ENCODE measurements around the gene MRPL34.

MRPL34 gene

DNA sequence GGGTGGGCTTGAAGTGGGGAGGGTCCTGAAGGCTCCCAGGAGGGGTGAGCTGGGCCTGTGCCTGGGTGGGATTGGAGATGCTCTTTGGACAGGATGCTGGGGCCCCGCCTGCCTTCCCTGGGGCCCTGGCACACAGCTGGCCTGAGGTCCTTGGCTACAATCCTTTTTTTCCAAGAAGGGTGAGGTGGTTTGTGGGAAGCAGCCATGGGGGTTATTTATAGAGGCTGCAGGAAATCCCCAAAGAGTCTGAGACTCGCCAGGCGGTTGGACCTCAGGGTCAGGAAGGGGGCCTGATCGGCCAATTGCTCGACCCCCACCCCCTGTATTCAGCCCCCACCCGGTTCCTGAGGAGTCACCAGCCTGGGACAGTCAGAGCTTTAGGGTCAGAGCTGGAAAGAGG, 41.7 kb downstream of the MRPL34 start:
- no peak for DNase-seq

DNA sequence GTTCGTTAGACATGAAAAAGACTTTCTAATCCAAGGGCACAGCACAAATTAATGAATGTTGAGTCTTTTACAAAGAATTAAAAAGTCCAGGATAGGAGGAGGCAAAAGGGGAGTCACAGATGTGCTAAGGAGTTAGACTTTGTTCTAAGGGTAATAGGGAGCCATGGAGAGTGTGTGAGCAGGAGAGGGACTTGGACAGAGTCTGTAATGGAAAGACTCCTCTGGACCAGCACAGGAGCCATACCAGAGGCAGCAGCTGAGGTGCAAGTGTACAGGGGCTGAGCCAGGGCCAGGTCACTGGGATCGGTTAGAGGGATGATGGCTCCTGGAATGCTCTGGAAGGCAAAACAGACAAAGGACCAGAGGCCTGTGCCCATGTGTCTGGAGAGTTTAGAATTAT, 42.2 kb downstream of the MRPL34 start:
- DNase-seq = no peak

DNA sequence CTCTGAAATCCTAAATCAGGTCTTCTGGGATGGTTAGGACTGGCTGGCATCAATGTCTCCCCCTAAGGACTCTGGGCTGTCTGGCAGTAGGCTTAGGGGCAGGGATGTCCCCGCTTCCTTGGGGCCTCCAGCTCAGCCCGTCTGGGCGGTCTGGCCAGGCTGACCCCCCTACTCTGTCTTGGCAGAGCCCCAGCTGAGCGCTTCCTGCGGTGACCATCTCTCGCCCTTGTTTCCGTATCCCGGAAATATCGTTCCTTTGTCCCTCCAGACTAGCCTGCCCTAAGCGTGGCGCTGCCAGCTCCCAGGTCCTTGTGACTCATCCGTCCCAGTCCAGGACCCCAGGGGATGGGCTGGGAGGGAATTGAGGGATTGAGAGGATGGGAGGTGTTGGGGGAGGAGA, 43.0 kb downstream of the MRPL34 start:
- DNase-seq = no peak

DNA sequence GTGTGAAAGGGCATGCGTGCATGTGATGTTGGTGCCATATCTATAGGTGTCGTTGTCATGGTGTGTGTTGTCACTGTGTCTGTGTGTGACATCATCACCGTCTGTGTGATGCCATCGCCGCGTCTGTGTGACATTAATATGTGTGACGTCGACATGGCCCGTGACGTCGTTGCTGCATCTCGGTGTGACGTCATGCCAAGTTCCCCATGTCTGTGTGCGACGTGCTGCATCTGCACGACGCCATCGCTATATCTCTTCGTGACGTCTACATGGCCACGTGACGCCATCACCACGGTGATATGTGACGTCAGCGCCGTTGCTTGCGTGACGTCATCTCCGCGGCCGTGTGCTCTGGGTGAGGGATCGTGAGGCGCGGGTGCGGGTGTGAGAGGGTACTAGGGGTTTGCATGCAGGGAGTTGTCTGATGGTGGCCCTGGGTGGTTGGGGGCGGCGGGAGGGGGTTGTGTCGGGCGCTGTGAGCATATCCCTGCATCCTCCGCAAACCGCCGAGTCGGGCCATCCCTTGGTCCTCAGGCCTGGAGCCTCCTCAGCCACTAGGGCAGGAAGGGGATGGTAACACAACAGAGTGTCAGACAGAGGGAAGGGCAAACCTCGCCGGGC, 46.3 kb downstream of the MRPL34 start:
- DNase-seq = no peak

DNA sequence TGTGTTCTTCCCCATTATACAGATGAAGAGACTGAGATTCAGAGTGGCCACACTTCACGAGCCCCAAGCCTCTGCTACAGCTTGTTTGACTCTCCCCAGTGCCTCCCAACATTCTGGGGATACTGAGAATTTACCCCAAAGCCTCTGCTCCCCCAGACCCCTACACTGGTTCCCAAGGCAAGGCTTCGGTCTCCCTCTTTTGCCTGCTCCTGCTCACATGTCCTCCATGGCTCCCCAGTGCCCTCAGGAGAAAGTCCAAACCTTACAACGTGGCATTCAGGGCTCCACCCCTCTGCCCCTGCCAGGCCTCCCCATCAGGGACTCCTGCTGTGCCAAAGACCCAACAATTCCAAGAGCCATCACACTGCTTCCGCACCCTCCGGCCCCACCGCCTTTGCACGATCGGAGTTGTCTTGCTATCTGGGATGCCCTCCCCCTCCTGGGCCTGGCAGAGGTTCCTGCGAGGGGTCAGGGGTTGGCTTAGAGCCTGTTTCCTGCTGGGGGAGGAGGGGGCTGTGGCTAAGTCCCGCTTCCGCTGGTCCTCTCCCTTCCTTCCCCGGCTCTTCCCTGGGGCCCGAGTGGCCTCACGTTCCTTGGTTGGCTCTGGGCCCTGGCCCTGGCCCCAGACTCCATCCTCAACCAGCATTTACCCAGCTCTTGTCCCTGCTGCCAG, 47.1 kb downstream of the MRPL34 start:
- DNase-seq = no peak

DNA sequence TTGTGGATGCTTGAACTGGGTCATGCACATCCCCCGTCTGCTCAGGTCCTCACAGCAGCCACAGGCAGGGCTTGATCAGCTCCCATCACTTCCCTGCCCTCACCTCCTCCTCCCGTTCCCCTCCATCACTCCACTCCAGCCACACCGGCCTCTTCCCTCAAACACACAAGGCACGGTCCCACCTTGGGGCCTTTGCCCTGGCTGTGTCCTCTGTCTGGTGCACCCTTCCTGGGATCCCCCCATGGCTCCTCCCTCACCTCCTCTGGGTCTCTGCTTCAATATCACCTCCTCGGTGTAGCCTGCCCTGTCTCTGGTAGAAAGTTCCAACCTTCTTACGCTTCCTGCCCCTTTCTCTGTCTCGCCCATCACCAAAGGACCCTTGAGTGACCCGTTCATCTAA, 47.7 kb downstream of the MRPL34 start:
- no peak for DNase-seq
